KOPT-K1 (cell line): ENCODE measurements around the gene NBEA.

ENCODE experiments used
- H3K27ac ChIP-seq: fragments of 200-600 bp; sonication (generic); 2 replicates; pipeline ENCODE4 v1.5.1; 2016; ENCODE audit warnings: antibody characterized with exemption, mild to moderate bottlenecking, low read depth, low read length; ENCODE audit not compliant: poor library complexity, severe bottlenecking
- H3K36me3 ChIP-seq: fragments of 200-600 bp; sonication (generic); 2 replicates; pipeline ENCODE4 v1.5.1; 2017; ENCODE audit warnings: antibody characterized with exemption, mild to moderate bottlenecking, low read length, moderate library complexity; ENCODE audit not compliant: insufficient read depth
- H3K9me3 ChIP-seq: fragments of 200-600 bp; sonication (generic); 2 replicates; pipeline ENCODE4 v1.5.1; 2017; ENCODE audit warnings: antibody characterized with exemption, low read length, mild to moderate bottlenecking; ENCODE audit not compliant: insufficient read depth, poor library complexity, severe bottlenecking

The NBEA gene

GRCh38 chr13:35460061-35460460, 518.0 kb downstream of the NBEA start:
- Histone ChIP-seq H3K27ac (no peak overlapping the region), H3K9me3 (no peaks in the 10 kb centered on the region), H3K36me3 (no peaks in the 10 kb centered on the region)

- Histone ChIP-seq H3K36me3 (no peaks in the 10 kb centered on the region), H3K27ac (no peak overlapping the region), H3K9me3 (no peaks in the 10 kb centered on the region)
These were observed 523.3 kb downstream of the NBEA start for GRCh38 chr13:35465371-35465770.

- H3K9me3 ChIP-seq = no peaks in the 10 kb centered on the region
- H3K27ac ChIP-seq = no peak overlapping the region
- no peaks in the 10 kb centered on the region for H3K36me3 ChIP-seq
These were observed 526.1 kb downstream of the NBEA start for GRCh38 chr13:35468195-35468594.

GRCh38 chr13:35469806-35470525, 527.9 kb downstream of the NBEA start:
- Histone ChIP-seq H3K27ac (no peak overlapping the region), H3K36me3 (no peaks in the 10 kb centered on the region), H3K9me3 (no peaks in the 10 kb centered on the region)

GRCh38 chr13:35470671-35471661, 528.9 kb downstream of the NBEA start:
- Histone ChIP-seq H3K36me3 (no peaks in the 10 kb centered on the region), H3K27ac (no peak overlapping the region), H3K9me3 (no peaks in the 10 kb centered on the region)

- H3K36me3 ChIP-seq = no peaks in the 10 kb centered on the region
- no peak overlapping the region for H3K27ac ChIP-seq
- H3K9me3 ChIP-seq = no peaks in the 10 kb centered on the region
These were observed 529.7 kb downstream of the NBEA start for GRCh38 chr13:35471706-35472322.

- H3K9me3 ChIP-seq = no peaks in the 10 kb centered on the region
- no peak overlapping the region for H3K27ac ChIP-seq
- no peaks in the 10 kb centered on the region for H3K36me3 ChIP-seq
These were observed 530.3 kb downstream of the NBEA start for GRCh38 chr13:35472323-35472881.

- H3K9me3 ChIP-seq = no peaks in the 10 kb centered on the region
- H3K27ac ChIP-seq = no peak overlapping the region
- H3K36me3 ChIP-seq = no peaks in the 10 kb centered on the region
These were observed 531.2 kb downstream of the NBEA start for GRCh38 chr13:35473206-35473775.

- Histone ChIP-seq H3K9me3 (no peaks in the 10 kb centered on the region), H3K27ac (no peak overlapping the region), H3K36me3 (no peaks in the 10 kb centered on the region)
These were observed 531.7 kb downstream of the NBEA start for GRCh38 chr13:35473802-35474201.

- Histone ChIP-seq H3K9me3 (no peaks in the 10 kb centered on the region), H3K27ac (no peak overlapping the region), H3K36me3 (no peaks in the 10 kb centered on the region)
These were observed 532.6 kb downstream of the NBEA start for GRCh38 chr13:35474496-35475211.

- H3K36me3 ChIP-seq = no peaks in the 10 kb centered on the region
- H3K27ac ChIP-seq = no peak overlapping the region
- H3K9me3 ChIP-seq = no peaks in the 10 kb centered on the region
These were observed 533.3 kb downstream of the NBEA start for GRCh38 chr13:35475212-35475959.

- H3K27ac ChIP-seq = no peak within 1 kb of the TSS
- H3K36me3 ChIP-seq = no peaks in the 10 kb centered on the region
- no peaks in the 10 kb centered on the region for H3K9me3 ChIP-seq
These were observed 534.2 kb downstream of the NBEA start, which contains the start of gene MAB21L1 for GRCh38 chr13:35475960-35476943. Gene MAB21L1 (minus strand): TSS chr13:35476689. CDS start chr13:35476138, 551 bp downstream.
